CD4-positive, alpha-beta T cell treated with Interleukin-17A for 4 hours (primary cell): ENCODE results near the gene LYSMD3.
A peak's percentile ranks its signal among the peaks of the same experiment; 100 is the strongest.

Experiments used
- DNase-seq: peaks from one replicate; pipeline ENCODE4 v3.0.0-alpha.2; 2020; ENCODE audit warnings: mixed read lengths

LYSMD3 gene

GRCh38 chr5:90479611-90480385 is 49.6 kb downstream of the LYSMD3 start:
- no peak for DNase-seq

DNA sequence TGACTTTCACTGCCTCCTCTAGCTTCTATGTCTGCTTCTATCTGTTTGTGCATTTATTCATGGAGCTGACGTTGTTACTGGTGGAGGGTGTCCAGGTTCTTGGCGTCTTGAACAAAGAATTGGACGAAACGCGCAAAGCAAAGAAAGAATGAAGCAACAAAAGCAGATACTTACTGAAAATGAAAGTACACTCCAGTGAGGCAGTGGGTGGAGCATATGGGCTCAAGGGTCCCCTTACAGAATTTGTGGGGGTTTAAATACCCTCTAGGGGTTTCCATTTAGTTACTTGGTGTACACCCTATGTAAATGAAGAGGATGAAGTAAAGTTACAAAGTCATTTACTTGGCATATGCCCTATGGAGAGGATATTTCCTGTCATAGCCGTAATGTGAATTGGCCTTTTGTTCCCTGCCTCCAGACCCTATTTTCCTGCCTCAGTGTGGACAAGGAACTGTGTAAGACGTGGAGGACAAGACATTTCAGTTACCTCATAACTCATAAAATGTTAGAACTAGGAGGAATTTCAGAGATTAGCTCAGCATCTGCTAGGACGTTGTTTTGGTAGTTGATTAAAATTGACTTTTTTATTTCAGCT is 51.7 kb downstream of the LYSMD3 start:
- no peak for DNase-seq

DNA sequence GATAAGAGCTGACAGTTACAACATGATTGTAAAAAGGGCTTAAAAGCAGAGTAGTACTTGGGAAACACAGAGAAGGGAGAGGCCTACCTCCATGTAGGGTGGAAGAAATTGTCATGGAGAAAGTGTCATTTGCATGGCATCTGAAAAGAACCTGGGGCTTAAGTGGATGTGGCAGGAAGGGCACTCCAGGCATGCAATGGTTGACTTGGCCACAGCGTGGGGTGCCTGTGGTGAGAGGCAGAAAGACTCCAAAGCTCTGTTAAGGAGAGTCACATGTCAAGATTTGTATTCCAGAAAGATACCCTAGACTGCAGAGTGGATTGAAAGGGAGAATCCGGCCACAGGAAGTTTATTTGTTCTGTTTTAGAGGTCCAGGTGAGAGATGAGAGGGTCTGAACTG is 52.3 kb downstream of the LYSMD3 start:
- DNase-seq: no peak

- no peak for DNase-seq
Measured at GRCh38 chr5:90476391-90476790, 53.0 kb downstream of the LYSMD3 start.

- no peak for DNase-seq
Measured at GRCh38 chr5:90475436-90475980, 53.9 kb downstream of the LYSMD3 start.

DNA sequence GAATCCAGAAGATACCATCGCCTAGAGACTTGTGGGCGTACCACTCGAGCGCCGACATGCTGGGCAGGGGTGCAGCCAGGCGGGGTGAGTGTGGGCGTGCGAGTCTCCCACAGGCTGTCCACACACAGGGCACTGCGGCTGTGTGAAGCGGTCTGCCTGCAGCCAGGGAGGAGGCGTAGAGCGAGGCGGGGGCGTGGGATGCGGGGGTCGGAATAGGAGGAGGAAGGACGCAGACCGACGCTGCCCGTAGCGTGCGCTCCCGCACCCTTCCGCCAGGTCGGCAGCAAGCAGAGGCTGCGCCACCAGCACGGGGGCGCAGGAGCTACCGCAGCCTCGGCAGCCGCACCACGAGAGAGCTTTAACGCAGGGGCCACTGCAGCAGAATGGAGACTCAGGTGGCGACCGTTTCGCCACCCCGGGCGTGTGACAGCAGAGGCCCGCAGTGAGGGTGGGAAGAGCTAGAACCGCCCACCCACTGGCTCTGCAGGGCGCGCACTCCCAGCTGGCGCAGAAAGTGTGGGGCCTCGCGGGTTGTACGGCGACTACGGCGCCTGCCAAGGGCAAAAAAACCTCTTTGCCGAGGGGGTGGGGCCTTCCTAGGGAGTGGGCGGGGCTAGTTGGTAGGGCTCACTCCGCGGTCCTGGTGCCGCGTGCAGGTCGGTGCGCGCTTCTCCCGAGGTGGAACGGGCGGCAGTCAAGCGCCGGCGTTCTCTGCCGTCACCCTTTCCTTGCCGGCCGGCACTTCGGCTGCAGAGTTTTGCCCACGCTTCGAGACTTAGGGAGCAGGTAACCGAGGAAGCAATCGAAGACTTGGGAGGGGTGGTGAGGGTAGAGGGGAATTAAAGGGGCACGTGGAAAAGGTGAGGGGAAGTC is 54.9 kb downstream of the LYSMD3 start, which contains the start of the genes MBLAC2 and POLR3G:
MBLAC2 (minus strand) TSS at position 537 of the 873 bp plus-strand sequence; CDS start at position 58, 479 bp downstream.
POLR3G (plus strand) TSS at position 630 of the 873 bp plus-strand sequence. CDS start 10,704 bp downstream, outside the sequence.
- peak; percentile 96 for DNase-seq

GRCh38 chr5:90473396-90474234 is 55.8 kb downstream of the LYSMD3 start:
- peak; percentile 37 for DNase-seq

DNA sequence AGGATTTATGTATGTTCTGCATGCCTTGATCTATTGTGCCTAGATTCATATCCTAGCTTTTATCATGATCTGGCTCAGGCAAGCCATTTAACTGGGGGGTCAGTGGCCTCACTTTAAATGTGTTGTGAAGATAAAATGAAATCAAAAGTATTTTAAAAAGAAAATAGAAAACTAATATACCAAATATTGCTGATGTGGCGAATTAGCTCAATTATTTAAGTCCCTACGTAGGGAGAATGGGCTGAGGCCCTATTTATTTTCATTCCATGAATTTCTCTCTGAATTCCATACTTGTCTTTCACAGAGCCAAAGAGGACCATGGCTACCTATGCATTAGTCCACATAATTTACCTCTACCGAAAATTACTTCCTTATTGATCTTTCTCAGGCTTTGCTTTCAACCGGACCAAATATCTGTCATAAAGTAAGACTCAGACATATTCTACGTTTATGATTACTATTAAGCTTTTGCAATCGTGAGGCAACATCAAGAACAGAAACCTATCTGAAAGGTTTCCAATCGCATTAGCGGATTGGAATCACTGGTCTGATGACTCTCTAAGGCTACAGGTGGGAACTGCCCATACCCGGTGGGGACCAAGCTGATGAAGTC is 56.5 kb downstream of the LYSMD3 start:
- no peak for DNase-seq
